OCI-LY3 (cell line): ENCODE measurements around the gene C14orf132.

ENCODE experiments used
- CTCF ChIP-seq: fragments of 200-600, 300-600 bp; sonication (generic); IDR thresholded peaks from 2 replicates; pipeline ENCODE4 v1.5.1; 2014; ENCODE audit warnings: antibody characterized with exemption, low read length, low read depth
- EZH2phosphoT487 ChIP-seq: fragments of 200-600 bp; shearing (Covaris generic); IDR thresholded peaks from 2 replicates; pipeline ENCODE4 v1.6.1; 2018; ENCODE audit warnings: antibody characterized with exemption, mixed run types, low read depth

GRCh38 chr14:96080571-96080970, 41.4 kb downstream of the C14orf132 start:
- no peak for TF ChIP-seq EZH2phosphoT487
- no peak for TF ChIP-seq CTCF
